GM23338 (cell line): ENCODE data around the gene GPR162. TPM values are rescaled to one million over a fixed set of nuclear protein-coding genes. Genes with fewer than 3 reads are reported as not detected.

Experiments used
- ATAC-seq: fragments of 200-7000 bp; cut with Tn5 transposase; 3 replicates; pipeline ENCODE4 v1.9.1; 2020
- DNase-seq: peaks from one replicate; pipeline ENCODE4 v3.0.0-alpha.2; 2015; ENCODE audit warnings: low spot score
- H2AFZ ChIP-seq: fragments of 200-600 bp; sonication (generic); 2 replicates; pipeline ENCODE4 v1.8.0; 2016; ENCODE audit warnings: antibody characterized with exemption, mild to moderate bottlenecking, moderate library complexity
- H3F3A ChIP-seq: fragments of 200-600 bp; sonication (generic); replicated peaks from 2 replicates; pipeline ENCODE4 v1.8.0; 2017; ENCODE audit warnings: antibody characterized with exemption, mixed run types, low read depth
- H3K27ac ChIP-seq: fragments of 200-600 bp; sonication (generic); 2 replicates; pipeline ENCODE4 v1.6.1; 2016; ENCODE audit warnings: low read depth
- H3K27me3 ChIP-seq: fragments of 200-600 bp; sonication (generic); 2 replicates; pipeline ENCODE4 v1.8.0; 2016; ENCODE audit warnings: mild to moderate bottlenecking, mixed run types, moderate library complexity; ENCODE audit not compliant: insufficient read depth
- H3K36me3 ChIP-seq: fragments of 200-600 bp; sonication (generic); 2 replicates; pipeline ENCODE4 v1.8.0; 2016; ENCODE audit warnings: mild to moderate bottlenecking; ENCODE audit not compliant: insufficient read depth
- H3K4me1 ChIP-seq: fragments of 200-600 bp; sonication (generic); 2 replicates; pipeline ENCODE4 v1.8.0; 2016; ENCODE audit warnings: mild to moderate bottlenecking, moderate library complexity; ENCODE audit not compliant: insufficient read depth
- H3K4me2 ChIP-seq: fragments of 200-600 bp; sonication (generic); 2 replicates; pipeline ENCODE4 v1.7.1; 2017; ENCODE audit warnings: mixed run types
- H3K4me3 ChIP-seq: fragments of 200-600 bp; sonication (generic); 2 replicates; pipeline ENCODE4 v1.6.1; 2016; ENCODE audit warnings: mixed run types
- H3K79me2 ChIP-seq: fragments of 200-600 bp; sonication (generic); replicated peaks from 2 replicates; pipeline ENCODE4 v1.8.0; 2017; ENCODE audit warnings: mild to moderate bottlenecking; ENCODE audit not compliant: insufficient read depth
- H3K9me2 ChIP-seq: fragments of 200-600 bp; sonication (generic); 2 replicates; pipeline ENCODE4 v1.8.0; 2017; ENCODE audit not compliant: insufficient read depth
- H4K20me1 ChIP-seq: fragments of 200-600 bp; sonication (generic); replicated peaks from 2 replicates; pipeline ENCODE4 v1.8.0; 2017; ENCODE audit warnings: mild to moderate bottlenecking; ENCODE audit not compliant: insufficient read depth
- H3K27ac Mint-ChIP-seq: 2 replicates; pipeline ENCODE4 v1.8.0; 2020; ENCODE audit warnings: inconsistent platforms, mild to moderate bottlenecking, moderate library complexity, mixed read lengths
- H3K27me3 Mint-ChIP-seq: 3 replicates; pipeline ENCODE4 v1.8.0; 2022; ENCODE audit warnings: low read depth, mild to moderate bottlenecking, moderate library complexity, mixed read lengths, inconsistent platforms; ENCODE audit not compliant: insufficient read depth, poor library complexity
- H3K36me3 Mint-ChIP-seq: 3 replicates; pipeline ENCODE4 v1.8.0; 2021; ENCODE audit warnings: low read depth, mild to moderate bottlenecking, inconsistent platforms, moderate library complexity, mixed read lengths
- H3K4me1 Mint-ChIP-seq: 3 replicates; pipeline ENCODE4 v1.8.0; 2020; ENCODE audit warnings: mild to moderate bottlenecking, inconsistent platforms, mixed read lengths
- H3K4me3 Mint-ChIP-seq: 3 replicates; pipeline ENCODE4 v1.8.0; 2021; ENCODE audit warnings: moderate library complexity, mild to moderate bottlenecking, inconsistent platforms, mixed read lengths
- H3K9me3 Mint-ChIP-seq: 3 replicates; pipeline ENCODE4 v1.8.0; 2020; ENCODE audit warnings: moderate library complexity, mild to moderate bottlenecking, inconsistent platforms, mixed read lengths
- CREB1 ChIP-seq: fragments of 250-450 bp; sonication (Bioruptor Pico); IDR thresholded peaks from 2 replicates; pipeline ENCODE4 v1.5.0; 2020; ENCODE audit warnings: low read depth, mild to moderate bottlenecking, moderate library complexity
- ETS1 ChIP-seq: IDR thresholded peaks from 2 replicates; pipeline ENCODE4 v1.6.1; 2016; ENCODE audit warnings: antibody characterized with exemption
- JUNB ChIP-seq: IDR thresholded peaks from one replicate; pipeline ENCODE4 v1.6.1; 2016; ENCODE audit warnings: antibody characterized with exemption; ENCODE audit not compliant: unreplicated experiment
- NANOG ChIP-seq: IDR thresholded peaks from 2 replicates; pipeline ENCODE4 v1.6.1; 2016; ENCODE audit warnings: antibody characterized with exemption, borderline replicate concordance
- ZNF114 ChIP-seq: fragments of 250-450 bp; sonication (Bioruptor Pico); IDR thresholded peaks from 2 replicates; pipeline ENCODE4 v1.5.0; 2020; ENCODE audit warnings: mild to moderate bottlenecking, moderate library complexity
- polyA plus RNA-seq: library from polyadenylated mRNA; unstranded; fragments of >200 nt; fragmentation: Nextera tagmentation; extraction: Ambion mirVana; gene quantifications from 2 replicates; pipeline ENCODE4 v1.2.1, GENCODE V29; 2016
- total RNA-seq: library from RNA; depleted of rRNA; stranded (reverse); fragments of >200 nt; shearing (Covaris generic); gene quantifications from 2 replicates; pipeline ENCODE4 v1.2.3, GENCODE V29; 2014
- TF ChIP-seq, protein P1 (sequence below), 2 experiments: fragments of 200-600 bp in 1 of 2; sonication (generic) in 1 of 2; conservative IDR thresholded peaks; 2 replicates each; pipeline versions ENCODE4 v1.5.1 to v1.6.1; 2016 to 2017; ENCODE audit warnings: antibody characterized with exemption in 2 of 2, low read depth in 2 of 2, mild to moderate bottlenecking in 2 of 2, moderate library complexity in 1 of 2
- TF ChIP-seq, protein P2 (sequence below): IDR thresholded peaks from one replicate; pipeline ENCODE4 v1.6.1; 2018; ENCODE audit warnings: antibody characterized with exemption; ENCODE audit not compliant: unreplicated experiment

Gene GPR162
- total and polyA plus RNA-seq, 2 experiments from 2014 or later = 4.7 to 5.0 TPM

DNA sequence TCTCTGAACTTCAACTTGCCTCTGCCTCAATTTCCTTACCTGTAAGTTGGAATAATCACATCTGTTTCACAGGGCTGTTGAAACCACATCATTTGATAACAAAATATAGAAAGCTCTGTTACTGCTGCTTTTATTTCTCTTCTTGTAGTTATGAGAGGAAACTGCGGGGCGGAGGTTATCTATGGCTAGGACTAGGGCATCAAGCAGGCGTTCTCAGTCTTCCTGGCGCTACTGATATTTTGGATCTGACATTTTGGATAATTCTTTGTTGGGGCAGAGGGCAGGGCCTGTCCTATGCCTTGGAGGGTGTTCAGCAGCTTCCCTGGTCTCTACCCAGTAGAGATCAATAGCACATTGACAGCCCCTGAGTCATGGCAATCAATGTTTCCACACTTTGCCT, 10.5 kb downstream of the GPR162 start (continued):
- TF ChIP-seq, protein P1, sequence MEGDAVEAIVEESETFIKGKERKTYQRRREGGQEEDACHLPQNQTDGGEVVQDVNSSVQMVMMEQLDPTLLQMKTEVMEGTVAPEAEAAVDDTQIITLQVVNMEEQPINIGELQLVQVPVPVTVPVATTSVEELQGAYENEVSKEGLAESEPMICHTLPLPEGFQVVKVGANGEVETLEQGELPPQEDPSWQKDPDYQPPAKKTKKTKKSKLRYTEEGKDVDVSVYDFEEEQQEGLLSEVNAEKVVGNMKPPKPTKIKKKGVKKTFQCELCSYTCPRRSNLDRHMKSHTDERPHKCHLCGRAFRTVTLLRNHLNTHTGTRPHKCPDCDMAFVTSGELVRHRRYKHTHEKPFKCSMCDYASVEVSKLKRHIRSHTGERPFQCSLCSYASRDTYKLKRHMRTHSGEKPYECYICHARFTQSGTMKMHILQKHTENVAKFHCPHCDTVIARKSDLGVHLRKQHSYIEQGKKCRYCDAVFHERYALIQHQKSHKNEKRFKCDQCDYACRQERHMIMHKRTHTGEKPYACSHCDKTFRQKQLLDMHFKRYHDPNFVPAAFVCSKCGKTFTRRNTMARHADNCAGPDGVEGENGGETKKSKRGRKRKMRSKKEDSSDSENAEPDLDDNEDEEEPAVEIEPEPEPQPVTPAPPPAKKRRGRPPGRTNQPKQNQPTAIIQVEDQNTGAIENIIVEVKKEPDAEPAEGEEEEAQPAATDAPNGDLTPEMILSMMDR (conservative IDR thresholded peaks at IDR 0.05; ENCODE audit: low read depth in 2 of 2) = no peak
- TF ChIP-seq NANOG (no peak), ETS1 (no peak), JUNB (no peak)

GRCh38 chr12:6833189-6833890, 11.7 kb downstream of the GPR162 start:
- TF ChIP-seq, protein P1 (conservative IDR thresholded peaks at IDR 0.05; ENCODE audit: low read depth in 2 of 2) = no peak
- TF ChIP-seq, protein P2, sequence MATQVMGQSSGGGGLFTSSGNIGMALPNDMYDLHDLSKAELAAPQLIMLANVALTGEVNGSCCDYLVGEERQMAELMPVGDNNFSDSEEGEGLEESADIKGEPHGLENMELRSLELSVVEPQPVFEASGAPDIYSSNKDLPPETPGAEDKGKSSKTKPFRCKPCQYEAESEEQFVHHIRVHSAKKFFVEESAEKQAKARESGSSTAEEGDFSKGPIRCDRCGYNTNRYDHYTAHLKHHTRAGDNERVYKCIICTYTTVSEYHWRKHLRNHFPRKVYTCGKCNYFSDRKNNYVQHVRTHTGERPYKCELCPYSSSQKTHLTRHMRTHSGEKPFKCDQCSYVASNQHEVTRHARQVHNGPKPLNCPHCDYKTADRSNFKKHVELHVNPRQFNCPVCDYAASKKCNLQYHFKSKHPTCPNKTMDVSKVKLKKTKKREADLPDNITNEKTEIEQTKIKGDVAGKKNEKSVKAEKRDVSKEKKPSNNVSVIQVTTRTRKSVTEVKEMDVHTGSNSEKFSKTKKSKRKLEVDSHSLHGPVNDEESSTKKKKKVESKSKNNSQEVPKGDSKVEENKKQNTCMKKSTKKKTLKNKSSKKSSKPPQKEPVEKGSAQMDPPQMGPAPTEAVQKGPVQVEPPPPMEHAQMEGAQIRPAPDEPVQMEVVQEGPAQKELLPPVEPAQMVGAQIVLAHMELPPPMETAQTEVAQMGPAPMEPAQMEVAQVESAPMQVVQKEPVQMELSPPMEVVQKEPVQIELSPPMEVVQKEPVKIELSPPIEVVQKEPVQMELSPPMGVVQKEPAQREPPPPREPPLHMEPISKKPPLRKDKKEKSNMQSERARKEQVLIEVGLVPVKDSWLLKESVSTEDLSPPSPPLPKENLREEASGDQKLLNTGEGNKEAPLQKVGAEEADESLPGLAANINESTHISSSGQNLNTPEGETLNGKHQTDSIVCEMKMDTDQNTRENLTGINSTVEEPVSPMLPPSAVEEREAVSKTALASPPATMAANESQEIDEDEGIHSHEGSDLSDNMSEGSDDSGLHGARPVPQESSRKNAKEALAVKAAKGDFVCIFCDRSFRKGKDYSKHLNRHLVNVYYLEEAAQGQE = no peak
- no peak for TF ChIP-seq ZNF114 (CRISPR knock-in tag)
- no peak for TF ChIP-seq CREB1
- Mint-ChIP-seq H3K4me3 (no peak overlapping the region), H3K27me3 (peaks cover 10% of the 10 kb centered on the region), H3K9me3 (no peaks in the 10 kb centered on the region), H3K36me3 (peaks cover 77% of the 10 kb centered on the region), H3K4me1 (peaks cover 16% of the 10 kb centered on the region), H3K27ac (no peak overlapping the region)
- no peak for DNase-seq
- no peak overlapping the region for H2AFZ ChIP-seq
- no peak overlapping the region for H3K4me2 ChIP-seq
- ATAC-seq = no peak
- H3K4me3 ChIP-seq = no peak overlapping the region
- no peaks in the 10 kb centered on the region for H3K27me3 ChIP-seq
- peaks cover 3% of the 10 kb centered on the region; the same call in 1 of the 2 replicates for H4K20me1 ChIP-seq
- no peaks in the 10 kb centered on the region for H3K9me2 ChIP-seq
- peaks cover 10% of the 10 kb centered on the region; the same call in 1 of the 2 replicates for H3K4me1 ChIP-seq
- peaks cover 21% of the 10 kb centered on the region for H3F3A ChIP-seq
- peaks cover 9% of the 10 kb centered on the region for H3K79me2 ChIP-seq
- H3K36me3 ChIP-seq = peaks cover 3% of the 10 kb centered on the region; the same call in 1 of the 2 replicates
- no peak overlapping the region for H3K27ac ChIP-seq
